GM18870 (cell line): ENCODE results near the gene GABBR1.

Experiments used
- ATAC-seq: cut with Tn5 transposase; IDR thresholded peaks from one replicate; pipeline ENCODE4 v1.9.1; 2021; ENCODE audit warnings: moderate library complexity; ENCODE audit not compliant: unreplicated experiment

The GABBR1 gene

GRCh38 chr6:29625337-29625930 lies 7.5 kb downstream of the GABBR1 start:
- ATAC-seq: no peak

GRCh38 chr6:29624520-29624961 lies 8.4 kb downstream of the GABBR1 start:
- ATAC-seq: no peak

GRCh38 chr6:29620630-29621029 lies 12.4 kb downstream of the GABBR1 start:
- no peak for ATAC-seq

- no peak for ATAC-seq
Observed at GRCh38 chr6:29619578-29620160, 13.3 kb downstream of the GABBR1 start.

- ATAC-seq: no peak
Observed at GRCh38 chr6:29617782-29618554, 15.0 kb downstream of the GABBR1 start.

GRCh38 chr6:29611426-29611825 lies 21.6 kb downstream of the GABBR1 start:
- ATAC-seq: no peak

GRCh38 chr6:29610540-29610939 lies 22.4 kb downstream of the GABBR1 start:
- no peak for ATAC-seq

- ATAC-seq: no peak
Observed at GRCh38 chr6:29608131-29608530, 24.9 kb downstream of the GABBR1 start.

GRCh38 chr6:29603930-29604329 lies 29.1 kb downstream of the GABBR1 start:
- ATAC-seq: no peak

GRCh38 chr6:29603456-29603855 lies 29.5 kb downstream of the GABBR1 start:
- no peak for ATAC-seq

- no peak for ATAC-seq
Observed at GRCh38 chr6:29602564-29603361, 30.2 kb downstream of the GABBR1 start.

GRCh38 chr6:29598172-29598747 lies 34.7 kb downstream of the GABBR1 start:
- ATAC-seq: no peak

GRCh38 chr6:29597184-29597583 lies 35.8 kb downstream of the GABBR1 start:
- ATAC-seq: no peak

- no peak for ATAC-seq
Observed at GRCh38 chr6:29596381-29596900, 36.5 kb downstream of the GABBR1 start.

- no peak for ATAC-seq
Observed at GRCh38 chr6:29593199-29593855, 39.7 kb downstream of the GABBR1 start.

- ATAC-seq: no peak
Observed at GRCh38 chr6:29591677-29592076, 41.3 kb downstream of the GABBR1 start.

GRCh38 chr6:29590218-29590808 lies 42.7 kb downstream of the GABBR1 start:
- no peak for ATAC-seq

GRCh38 chr6:29589423-29590048 lies 43.4 kb downstream of the GABBR1 start:
- no peak for ATAC-seq

- ATAC-seq: no peak
Observed at GRCh38 chr6:29584821-29585220, 48.2 kb downstream of the GABBR1 start, which contains the start of gene OR2H2. Gene OR2H2, plus strand, starts transcription at chr6:29585121. Its CDS starts 2,824 bp downstream, at chr6:29587945.
